GM12801 (cell line): ENCODE results near the gene ACOXL.

Source experiments
- CTCF ChIP-seq: IDR thresholded peaks from one replicate; pipeline ENCODE4 v1.5.1; 2011; ENCODE audit warnings: control low read depth; ENCODE audit not compliant: insufficient read length; ENCODE audit errors: extremely low read depth

The ACOXL gene

GRCh38 chr2:111121028-111121827 lies 388.9 kb downstream of the ACOXL start:
- TF ChIP-seq CTCF: no peak

GRCh38 chr2:111121828-111122630 lies 389.7 kb downstream of the ACOXL start:
- no peak for TF ChIP-seq CTCF

GRCh38 chr2:111122631-111123421 lies 390.5 kb downstream of the ACOXL start:
- TF ChIP-seq CTCF: no peak

- TF ChIP-seq CTCF: no peak
These were observed 391.4 kb downstream of the ACOXL start for GRCh38 chr2:111123751-111124150.

- no peak for TF ChIP-seq CTCF
These were observed 394.2 kb downstream of the ACOXL start for GRCh38 chr2:111126581-111126980.

- TF ChIP-seq CTCF: no peak
These were observed 395.0 kb downstream of the ACOXL start for GRCh38 chr2:111127351-111127750.

GRCh38 chr2:111128096-111128495 lies 395.7 kb downstream of the ACOXL start:
- TF ChIP-seq CTCF: no peak
